Prostate gland (tissue), 2 donors: Measurements from ENCODE around the gene ZSCAN20.

Experiments
- POLR2AphosphoS5 ChIP-seq: sonication (generic); formaldehyde crosslinking; IDR thresholded peaks from one replicate; pipeline ENCODE4 v1.6.1; 2017; ENCODE audit warnings: antibody characterized with exemption
- TF ChIP-seq, protein P1 (sequence below), 4 experiments: fragments of 200-600 bp in 2 of 4; fragments of 450-650 bp in 2 of 4; sonication (generic) in 2 of 4; IDR thresholded peaks; 1 replicate in 3 of 4; 2 replicates in 1 of 4; pipeline ENCODE4 v1.5.1; 2016 to 2019; ENCODE audit warnings: antibody characterized with exemption in 4 of 4, mild to moderate bottlenecking in 2 of 4, moderate library complexity in 2 of 4

DNA sequence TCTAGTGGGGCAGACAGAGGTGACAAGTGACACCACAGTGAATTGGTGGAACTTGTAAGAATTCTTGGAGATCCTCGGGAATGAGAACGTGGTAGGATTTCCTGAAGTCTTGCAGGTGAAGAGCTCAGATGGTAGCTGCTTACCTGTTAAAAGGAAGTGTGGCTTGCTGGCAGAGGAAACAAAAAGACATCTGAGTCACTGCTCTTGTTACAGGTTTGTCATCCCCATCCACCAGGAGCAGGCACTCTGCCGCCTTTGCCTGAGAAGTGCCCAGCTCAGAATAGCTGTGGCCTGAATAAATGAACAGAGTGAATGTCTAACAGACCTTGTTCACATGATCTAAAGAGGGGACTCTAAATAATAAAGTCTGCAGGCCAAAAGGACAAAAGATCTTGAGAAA lies 12.3 kb upstream of the ZSCAN20 start:
- TF ChIP-seq, protein P1, sequence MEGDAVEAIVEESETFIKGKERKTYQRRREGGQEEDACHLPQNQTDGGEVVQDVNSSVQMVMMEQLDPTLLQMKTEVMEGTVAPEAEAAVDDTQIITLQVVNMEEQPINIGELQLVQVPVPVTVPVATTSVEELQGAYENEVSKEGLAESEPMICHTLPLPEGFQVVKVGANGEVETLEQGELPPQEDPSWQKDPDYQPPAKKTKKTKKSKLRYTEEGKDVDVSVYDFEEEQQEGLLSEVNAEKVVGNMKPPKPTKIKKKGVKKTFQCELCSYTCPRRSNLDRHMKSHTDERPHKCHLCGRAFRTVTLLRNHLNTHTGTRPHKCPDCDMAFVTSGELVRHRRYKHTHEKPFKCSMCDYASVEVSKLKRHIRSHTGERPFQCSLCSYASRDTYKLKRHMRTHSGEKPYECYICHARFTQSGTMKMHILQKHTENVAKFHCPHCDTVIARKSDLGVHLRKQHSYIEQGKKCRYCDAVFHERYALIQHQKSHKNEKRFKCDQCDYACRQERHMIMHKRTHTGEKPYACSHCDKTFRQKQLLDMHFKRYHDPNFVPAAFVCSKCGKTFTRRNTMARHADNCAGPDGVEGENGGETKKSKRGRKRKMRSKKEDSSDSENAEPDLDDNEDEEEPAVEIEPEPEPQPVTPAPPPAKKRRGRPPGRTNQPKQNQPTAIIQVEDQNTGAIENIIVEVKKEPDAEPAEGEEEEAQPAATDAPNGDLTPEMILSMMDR (IDR thresholded peaks at IDR 0.05): no peak
- no peak for TF ChIP-seq POLR2AphosphoS5
